ENCODE measurements around the gene CCDC92B. TPM values are rescaled to one million over a fixed set of nuclear protein-coding genes. Genes with fewer than 3 reads are reported as not detected.
A peak's percentile ranks its signal among the peaks of the same experiment; 100 is the strongest.

Gene CCDC92B
- total RNA-seq, 6 donors from 2014 or later, result 0.34 TPM; not detected in 4

DNA sequence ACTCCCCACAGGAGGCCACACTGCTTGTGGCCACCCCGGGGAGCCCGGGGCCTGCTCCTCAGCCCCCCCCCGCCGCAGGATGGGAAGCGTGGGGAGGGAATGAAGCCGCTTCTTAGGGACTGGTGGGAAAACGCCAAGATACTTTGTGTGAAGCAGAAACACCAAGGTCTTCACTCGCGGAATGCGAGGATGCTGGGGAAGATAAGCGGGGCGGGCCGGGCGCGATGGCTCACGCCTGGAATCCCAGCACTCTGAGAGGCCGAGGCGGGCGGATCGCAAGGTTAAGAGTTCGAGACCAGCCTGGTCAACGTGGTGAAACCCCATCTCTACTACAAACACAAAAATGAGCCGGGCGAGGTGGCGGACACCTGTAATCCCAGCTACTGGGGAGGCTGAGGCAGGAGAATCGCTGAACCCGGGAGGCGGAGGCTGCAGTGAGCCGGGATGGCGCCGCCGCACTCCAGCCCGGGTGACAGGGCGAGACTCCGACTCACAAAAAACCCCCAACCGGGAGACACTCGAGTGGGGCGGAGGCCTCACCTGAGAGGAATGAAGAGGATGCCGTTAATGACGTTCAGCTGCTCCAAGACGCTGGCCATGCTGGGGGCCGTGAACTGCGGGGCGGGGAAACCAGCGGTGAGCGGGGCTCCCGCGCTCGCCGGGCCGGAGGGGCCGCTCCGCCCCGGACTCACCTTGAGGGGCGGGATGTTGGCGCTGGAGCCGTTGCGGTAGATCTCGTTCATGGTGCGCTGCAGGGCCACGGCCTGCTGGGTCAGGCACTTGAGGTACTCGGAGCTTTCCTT lies 58.2 kb downstream of the CCDC92B start:
- Histone ChIP-seq H3K9me3 (no peaks in the 10 kb centered on the region), H3K27me3 (no peaks in the 10 kb centered on the region), H3K27ac (no peak overlapping the region), H3K36me3 (peaks cover 11 to 60% (median 50%) of the 10 kb centered on the region in 4 donors), H3K4me1 (peaks cover 26 to 40% (median 29%) of the 10 kb centered on the region in 4 donors), H3K4me3 (no peak overlapping the region)
- ATAC-seq (ENCODE audit: low FRiP score in 2 of 2) (no peak), DNase-seq (peak; percentile 20 to 78)
- 94 to 97% methylated on average over 38 to 56 of the region's 62 CpGs for WGBS, 2 donors
- TF ChIP-seq, protein P1, sequence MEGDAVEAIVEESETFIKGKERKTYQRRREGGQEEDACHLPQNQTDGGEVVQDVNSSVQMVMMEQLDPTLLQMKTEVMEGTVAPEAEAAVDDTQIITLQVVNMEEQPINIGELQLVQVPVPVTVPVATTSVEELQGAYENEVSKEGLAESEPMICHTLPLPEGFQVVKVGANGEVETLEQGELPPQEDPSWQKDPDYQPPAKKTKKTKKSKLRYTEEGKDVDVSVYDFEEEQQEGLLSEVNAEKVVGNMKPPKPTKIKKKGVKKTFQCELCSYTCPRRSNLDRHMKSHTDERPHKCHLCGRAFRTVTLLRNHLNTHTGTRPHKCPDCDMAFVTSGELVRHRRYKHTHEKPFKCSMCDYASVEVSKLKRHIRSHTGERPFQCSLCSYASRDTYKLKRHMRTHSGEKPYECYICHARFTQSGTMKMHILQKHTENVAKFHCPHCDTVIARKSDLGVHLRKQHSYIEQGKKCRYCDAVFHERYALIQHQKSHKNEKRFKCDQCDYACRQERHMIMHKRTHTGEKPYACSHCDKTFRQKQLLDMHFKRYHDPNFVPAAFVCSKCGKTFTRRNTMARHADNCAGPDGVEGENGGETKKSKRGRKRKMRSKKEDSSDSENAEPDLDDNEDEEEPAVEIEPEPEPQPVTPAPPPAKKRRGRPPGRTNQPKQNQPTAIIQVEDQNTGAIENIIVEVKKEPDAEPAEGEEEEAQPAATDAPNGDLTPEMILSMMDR (IDR thresholded peaks at IDR 0.05), result no peak
- no peak for TF ChIP-seq POLR2A (IDR thresholded peaks at IDR 0.05)
- TF ChIP-seq POLR2AphosphoS5 (IDR thresholded peaks at IDR 0.05), result no peak
- TF ChIP-seq EP300 (IDR thresholded peaks at IDR 0.05), result no peak

DNA sequence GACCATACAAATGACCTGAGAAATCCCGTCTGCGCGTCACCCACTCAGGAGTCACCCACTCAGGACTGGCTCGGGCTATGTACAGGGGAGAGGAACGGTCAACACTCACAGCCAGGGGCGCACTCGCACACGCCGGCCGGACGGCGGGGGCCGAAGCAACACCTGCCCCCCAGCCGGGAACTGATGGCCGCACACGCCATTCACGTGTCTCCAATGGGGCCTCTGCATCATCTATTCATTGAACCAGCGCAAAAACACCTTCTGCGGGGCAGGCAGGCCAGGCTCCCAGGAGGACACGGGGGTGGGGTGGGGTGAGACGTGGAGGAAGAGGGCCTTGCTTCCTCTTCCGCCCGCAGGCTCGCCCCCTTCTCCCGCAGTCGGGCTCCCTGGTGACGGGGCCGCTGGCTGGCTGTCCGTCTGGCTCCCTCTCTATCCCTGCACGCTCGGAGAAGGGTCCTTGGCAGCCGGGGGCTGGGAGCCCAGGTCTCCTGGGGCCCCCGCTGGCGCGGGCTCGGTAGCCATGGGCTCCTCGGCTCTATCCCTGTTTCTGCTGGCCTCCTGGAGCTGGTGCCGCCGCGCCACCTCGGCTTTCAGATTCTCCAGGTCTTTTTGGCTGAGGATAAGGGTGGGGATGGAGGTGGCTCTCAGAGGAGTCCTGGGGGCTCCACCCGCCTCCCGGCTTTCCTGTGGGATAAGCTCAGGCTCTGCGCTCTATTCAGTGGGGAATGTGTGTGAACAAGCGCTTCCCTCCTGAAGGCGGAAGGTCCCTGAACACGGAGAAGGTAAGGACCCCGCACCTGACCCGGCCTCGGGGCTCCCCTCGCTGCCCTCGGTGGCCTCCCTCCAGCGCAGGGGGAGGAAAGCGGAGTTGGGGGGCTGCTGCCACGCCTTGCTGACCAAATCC lies 59.0 kb downstream of the CCDC92B start:
- Histone ChIP-seq H3K9me3 (no peaks in the 10 kb centered on the region), H3K27ac (peak overlapping the region in 2 of 4 donors; percentile 79 to 88), H3K4me3 (peak overlapping the region in 1 of 4 donors; percentile 2), H3K27me3 (no peaks in the 10 kb centered on the region), H3K36me3 (peaks cover 5 to 55% (median 43%) of the 10 kb centered on the region in 4 donors), H3K4me1 (peaks cover 26 to 41% (median 30%) of the 10 kb centered on the region in 4 donors)
- 92 to 93% methylated on average over 18 to 53 of the region's 55 CpGs for WGBS, 2 donors
- TF ChIP-seq EP300 (IDR thresholded peaks at IDR 0.05) (no peak), POLR2AphosphoS5 (IDR thresholded peaks at IDR 0.05) (no peak), POLR2A (IDR thresholded peaks at IDR 0.05) (no peak)
- TF ChIP-seq, protein P1 (IDR thresholded peaks at IDR 0.05), result no peak
- DNase-seq, result peak in 1 of 2 donors; percentile 77
- no peak for ATAC-seq (ENCODE audit: low FRiP score in 2 of 2)

DNA sequence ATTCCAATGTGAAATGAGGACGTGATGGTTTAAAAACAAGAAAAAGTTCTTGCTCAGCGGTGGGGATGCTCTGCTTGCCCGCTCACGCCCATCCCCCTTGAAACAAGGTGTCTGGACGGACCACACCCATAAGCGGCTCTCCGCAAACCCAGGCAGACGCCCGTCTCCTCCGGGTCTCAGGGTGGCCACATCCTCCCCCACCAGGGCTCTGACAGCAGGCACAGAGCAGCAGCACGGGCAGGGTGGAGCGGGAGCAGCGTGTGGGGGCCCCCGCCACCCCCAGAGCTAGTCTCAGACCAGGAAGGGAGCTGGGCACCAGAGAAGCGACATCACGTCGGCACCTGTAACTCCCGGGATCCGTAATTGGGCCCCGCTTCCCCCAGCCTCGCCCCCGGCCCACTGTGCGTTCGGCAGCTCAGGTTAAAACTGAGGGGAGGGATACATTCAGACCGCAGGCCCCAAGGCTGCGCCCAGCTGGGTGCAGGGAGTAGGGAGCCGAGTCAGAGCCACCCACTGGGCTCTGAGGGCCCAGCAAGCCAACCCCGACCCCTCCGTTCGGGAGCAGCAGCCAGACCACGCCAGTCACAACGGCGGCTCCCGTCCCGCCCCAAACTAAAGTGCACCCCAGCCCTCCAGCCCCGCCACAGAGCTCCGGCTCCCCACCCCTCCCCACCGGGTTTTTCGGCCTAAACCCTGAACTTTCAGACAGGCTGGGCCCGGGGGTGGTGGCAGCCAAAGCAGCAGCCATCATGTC lies 59.9 kb downstream of the CCDC92B start:
- H3K4me3 ChIP-seq, result peak overlapping the region in 1 of 4 donors; percentile 7
- WGBS, 2 donors, result 70 to 72% methylated on average over 27 to 30 of the region's 40 CpGs
- no peaks in the 10 kb centered on the region for H3K27me3 ChIP-seq
- DNase-seq, result peak; percentile 20 to 78
- H3K36me3 ChIP-seq, result peaks cover 5 to 54% (median 35%) of the 10 kb centered on the region in 4 donors
- peaks cover 26 to 41% (median 30%) of the 10 kb centered on the region in 4 donors for H3K4me1 ChIP-seq
- no peaks in the 10 kb centered on the region for H3K9me3 ChIP-seq
- ATAC-seq (ENCODE audit: low FRiP score in 2 of 2), result peak in 1 of 2 donors; percentile 1
- TF ChIP-seq POLR2AphosphoS5 (IDR thresholded peaks at IDR 0.05) (no peak), POLR2A (IDR thresholded peaks at IDR 0.05) (no peak), EP300 (IDR thresholded peaks at IDR 0.05) (no peak)
- TF ChIP-seq, protein P1 (IDR thresholded peaks at IDR 0.05), result no peak
- peak overlapping the region; percentile 79 to 90 (median 87) for H3K27ac ChIP-seq

Measured in upper lobe of left lung (tissue), 6 donors.